Smooth muscle cell of the umbilical artery (primary cell): ENCODE measurements around the gene SEM1. TPM values are rescaled to one million over a fixed set of nuclear protein-coding genes. Genes with fewer than 3 reads are reported as not detected.

Experiments
- total RNA-seq: library from RNA; depleted of rRNA; stranded (reverse); fragments of >200 nt; gene quantifications from 2 replicates; pipeline ENCODE4 v1.2.3, GENCODE V29; 2014

The SEM1 gene
- total RNA-seq = 20.2 and 57.9 TPM in 2 replicates

DNA sequence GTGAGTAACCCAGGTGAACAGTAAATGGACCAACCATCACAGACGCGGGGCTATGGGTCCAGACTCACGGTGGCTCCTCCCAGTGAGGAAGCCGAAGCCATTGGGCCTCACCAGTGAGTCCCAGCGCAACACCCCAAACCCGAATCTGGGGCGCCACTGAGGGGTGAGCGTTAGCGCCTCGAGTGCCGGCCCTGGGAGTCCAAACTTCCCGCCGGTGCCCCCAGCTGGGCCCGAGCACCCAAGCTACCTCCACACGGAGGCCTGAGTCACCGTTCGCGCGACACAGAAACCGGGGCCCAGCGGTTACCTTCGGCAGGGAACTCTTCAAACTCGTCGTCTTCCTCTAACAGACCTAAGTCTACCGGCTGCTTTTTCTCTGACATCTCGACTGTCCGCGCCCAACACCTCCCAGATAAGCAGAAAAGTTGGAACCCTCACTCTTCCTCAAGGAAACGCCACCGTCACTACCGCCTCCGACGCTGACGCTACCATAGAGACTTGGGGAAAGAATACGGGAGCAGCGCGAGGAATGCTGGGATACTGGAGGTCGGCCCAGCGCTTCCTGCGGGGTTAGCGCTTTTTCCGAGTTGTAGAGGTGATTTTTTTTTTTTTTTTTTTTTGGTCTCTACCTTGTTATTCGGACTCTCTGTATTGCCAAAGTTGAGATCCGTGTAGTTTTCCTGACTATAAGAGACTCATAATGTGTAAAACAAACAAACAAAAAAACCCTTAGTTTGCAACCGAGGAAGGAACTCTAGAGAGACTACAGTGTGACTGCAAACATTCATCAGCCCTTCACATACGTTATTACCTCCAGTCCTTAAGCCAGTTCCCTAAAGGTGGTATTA is at the start of gene SEM1:
Gene SEM1, minus strand, starts transcription at position 466 of the 848 bp plus-strand sequence. Its CDS starts 83 bp downstream, at position 383.

